NCI-H1694 (cell line): Measurements from ENCODE around the gene UFL1.

Experiments used
- DNase-seq: peaks from one replicate; lab custom pipeline; 2025; lab: John Stamatoyannopoulos, UW

UFL1 gene

DNA sequence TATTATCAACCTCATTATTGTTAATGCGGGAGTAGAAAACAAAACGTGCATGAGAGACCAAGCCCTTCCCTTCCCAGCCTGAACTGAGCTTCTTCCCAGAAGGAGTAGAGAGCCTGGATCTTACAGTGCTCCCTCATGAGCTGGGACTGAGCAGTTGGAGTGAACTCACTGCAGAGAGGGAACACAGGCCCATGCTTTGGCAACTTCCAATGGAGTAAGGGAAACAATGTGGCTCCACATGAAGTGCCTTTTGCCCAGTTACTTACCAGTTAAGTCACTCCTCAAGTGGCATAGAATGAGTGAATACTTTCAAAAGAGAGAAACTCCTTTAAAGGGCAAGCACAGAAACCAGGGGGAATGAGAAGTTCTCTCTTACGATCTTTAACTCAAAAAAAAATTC lies 53.8 kb downstream of the UFL1 start:
- DNase-seq: no peak

GRCh38 chr6:96576221-96576620 lies 54.6 kb downstream of the UFL1 start:
- no peak for DNase-seq

DNA sequence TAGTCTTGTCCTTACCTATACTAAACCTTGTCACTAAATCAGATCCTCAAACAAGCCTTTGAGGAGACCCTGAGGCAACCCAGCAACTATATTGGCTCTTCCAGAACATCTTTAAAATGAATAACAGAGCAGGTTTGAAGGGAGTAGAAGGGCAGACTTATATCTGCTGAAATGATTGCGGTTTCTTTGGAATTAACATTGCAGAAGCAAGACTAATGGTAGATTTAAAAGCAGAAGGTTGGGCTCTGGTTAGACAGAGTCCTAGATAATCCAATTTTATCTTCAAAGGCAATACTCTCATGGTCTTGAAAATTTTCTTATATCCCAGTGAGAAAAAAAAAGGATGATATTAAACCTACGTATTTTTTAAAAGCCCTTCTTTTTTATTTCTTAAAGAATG lies 60.4 kb downstream of the UFL1 start:
- DNase-seq: no peak

DNA sequence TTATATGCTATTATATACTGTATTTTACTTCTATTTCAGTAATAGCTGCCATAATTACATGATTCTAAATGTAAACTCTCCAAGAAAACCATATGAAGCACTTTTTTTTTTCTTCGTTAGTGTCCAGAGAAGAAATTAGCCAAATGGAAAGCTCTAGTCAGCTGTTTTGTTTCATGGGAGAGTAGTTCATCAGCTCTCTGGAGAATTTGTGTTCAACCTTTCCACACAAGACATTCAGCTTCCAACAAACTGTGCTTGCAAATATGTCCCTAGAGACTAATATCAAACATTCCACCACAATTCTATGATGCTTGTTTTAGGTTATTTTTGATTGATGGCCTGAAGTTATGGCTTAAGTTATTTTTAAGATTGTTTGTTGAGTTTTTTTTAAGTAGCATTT lies 60.8 kb downstream of the UFL1 start:
- DNase-seq: no peak

DNA sequence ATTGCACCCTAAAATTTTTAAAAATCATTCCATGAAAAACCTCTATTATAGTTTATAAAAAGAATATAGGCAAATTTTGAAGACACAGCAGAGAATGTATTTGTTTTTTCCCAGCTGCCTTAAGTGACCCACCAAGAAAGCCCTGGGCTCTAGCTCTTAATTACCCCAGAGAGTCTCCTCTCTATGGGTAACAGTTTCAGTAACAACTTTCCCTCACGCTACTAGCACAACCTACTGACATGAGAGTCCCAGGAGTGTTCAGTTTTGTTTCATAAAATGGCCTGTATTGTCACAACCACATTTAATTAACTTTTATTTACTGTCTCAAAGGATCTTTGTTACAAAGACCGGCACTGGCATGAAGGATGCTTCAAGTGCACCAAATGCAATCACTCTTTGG lies 82.8 kb downstream of the UFL1 start:
- DNase-seq: no peak
